ENCODE measurements around the gene SCN5A. TPM values are rescaled to one million over a fixed set of nuclear protein-coding genes. Genes with fewer than 3 reads are reported as not detected.

The SCN5A gene
- total RNA-seq, 1 donor from 2014 or later: 3.3 TPM

DNA sequence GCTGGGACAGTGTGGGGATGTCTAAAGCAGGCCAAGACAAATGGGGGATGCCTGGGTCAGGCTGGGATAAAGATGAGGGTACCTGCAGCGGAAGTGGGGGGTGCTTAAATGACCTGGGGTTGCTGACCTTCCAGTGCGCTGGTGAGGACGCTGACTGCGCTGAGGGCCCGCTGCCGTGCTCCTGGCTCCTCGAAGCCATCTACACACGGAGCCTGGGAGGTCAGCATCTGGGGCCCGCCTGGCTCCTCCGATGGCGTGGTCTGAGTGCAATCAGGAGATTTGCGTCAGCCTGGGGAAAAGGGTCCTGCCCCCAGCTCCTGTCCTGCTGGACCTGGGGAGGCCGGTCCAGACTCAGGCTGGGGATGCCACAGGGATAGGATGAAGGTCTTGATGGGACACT lies 50.7 kb downstream of the SCN5A start:
- Mint-ChIP-seq H3K4me1 (ENCODE audit: low read depth, unreplicated experiment) (no peaks in the 10 kb centered on the region), H3K27me3 (ENCODE audit: low read depth, unreplicated experiment) (peaks cover 6% of the 10 kb centered on the region), H3K36me3 (ENCODE audit: low read depth, unreplicated experiment) (no peaks in the 10 kb centered on the region), H3K9me3 (ENCODE audit: unreplicated experiment) (no peaks in the 10 kb centered on the region), H3K27ac (ENCODE audit: unreplicated experiment) (no peak overlapping the region), H3K4me3 (ENCODE audit: unreplicated experiment) (no peak overlapping the region)
- no peak overlapping the region for H2AFZ ChIP-seq (ENCODE audit: low read depth, low read length)
- H4K20me1 ChIP-seq (ENCODE audit: insufficient read depth, low read length): no peaks in the 10 kb centered on the region
- no peak overlapping the region for H3K4me3 ChIP-seq (ENCODE audit: insufficient read depth, low read depth, low read length)
- no peak for FAIRE-seq
- TF ChIP-seq, protein P1, sequence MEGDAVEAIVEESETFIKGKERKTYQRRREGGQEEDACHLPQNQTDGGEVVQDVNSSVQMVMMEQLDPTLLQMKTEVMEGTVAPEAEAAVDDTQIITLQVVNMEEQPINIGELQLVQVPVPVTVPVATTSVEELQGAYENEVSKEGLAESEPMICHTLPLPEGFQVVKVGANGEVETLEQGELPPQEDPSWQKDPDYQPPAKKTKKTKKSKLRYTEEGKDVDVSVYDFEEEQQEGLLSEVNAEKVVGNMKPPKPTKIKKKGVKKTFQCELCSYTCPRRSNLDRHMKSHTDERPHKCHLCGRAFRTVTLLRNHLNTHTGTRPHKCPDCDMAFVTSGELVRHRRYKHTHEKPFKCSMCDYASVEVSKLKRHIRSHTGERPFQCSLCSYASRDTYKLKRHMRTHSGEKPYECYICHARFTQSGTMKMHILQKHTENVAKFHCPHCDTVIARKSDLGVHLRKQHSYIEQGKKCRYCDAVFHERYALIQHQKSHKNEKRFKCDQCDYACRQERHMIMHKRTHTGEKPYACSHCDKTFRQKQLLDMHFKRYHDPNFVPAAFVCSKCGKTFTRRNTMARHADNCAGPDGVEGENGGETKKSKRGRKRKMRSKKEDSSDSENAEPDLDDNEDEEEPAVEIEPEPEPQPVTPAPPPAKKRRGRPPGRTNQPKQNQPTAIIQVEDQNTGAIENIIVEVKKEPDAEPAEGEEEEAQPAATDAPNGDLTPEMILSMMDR (IDR thresholded peaks at IDR 0.05; ENCODE audit: insufficient read depth, low read depth, low read length): no peak
- TF ChIP-seq EZH2 (IDR thresholded peaks at IDR 0.05; ENCODE audit: insufficient read depth, low read length): no peak
- no peak overlapping the region for H3K4me2 ChIP-seq (ENCODE audit: low read length)
- H3K79me2 ChIP-seq (ENCODE audit: insufficient read depth, low read length): no peaks in the 10 kb centered on the region
- no peaks in the 10 kb centered on the region for H3K9me3 ChIP-seq (ENCODE audit: insufficient read depth, low read depth, low read length)
- no peak overlapping the region for H3K9ac ChIP-seq (ENCODE audit: low read length)
- no peak overlapping the region for H3K27ac ChIP-seq (ENCODE audit: low read depth, low read length)
- H3K27me3 ChIP-seq (ENCODE audit: insufficient read depth, low read length): no peaks in the 10 kb centered on the region
- no peaks in the 10 kb centered on the region for H3K4me1 ChIP-seq (ENCODE audit: insufficient read depth, low read length)
- no peaks in the 10 kb centered on the region for H3K36me3 ChIP-seq (ENCODE audit: insufficient read depth, low read length)
- DNase-seq (ENCODE audit: low read depth): no peak

DNA sequence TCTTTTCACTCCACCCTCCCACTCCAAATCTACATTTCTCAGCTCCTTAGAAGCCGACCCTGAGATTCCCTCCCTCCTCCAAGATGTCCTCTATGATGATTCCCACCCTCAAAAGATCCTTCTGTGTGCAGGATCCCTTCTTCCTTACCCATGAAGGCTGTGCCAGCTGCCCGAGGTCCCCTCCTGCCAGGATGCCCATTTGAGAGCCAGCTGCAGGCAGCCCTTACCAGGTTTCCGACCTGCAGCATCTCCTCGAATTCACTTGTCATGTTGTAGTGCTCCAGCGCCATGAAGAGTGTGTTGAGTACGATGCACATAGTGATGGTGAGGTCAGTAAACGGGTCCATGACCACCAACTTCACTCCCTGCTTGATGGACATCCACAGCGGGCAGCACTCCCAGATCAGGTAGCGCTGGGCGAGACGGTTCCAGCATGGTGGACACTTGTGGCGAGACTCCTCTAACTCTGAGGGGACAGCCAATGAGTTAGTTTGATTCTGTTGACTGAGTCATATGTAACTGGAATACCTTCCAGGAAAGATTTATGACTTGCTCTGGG lies 51.9 kb downstream of the SCN5A start:
- no peak overlapping the region for H2AFZ ChIP-seq (ENCODE audit: low read depth, low read length)
- H3K9me3 ChIP-seq (ENCODE audit: insufficient read depth, low read depth, low read length): no peaks in the 10 kb centered on the region
- H3K36me3 ChIP-seq (ENCODE audit: insufficient read depth, low read length): no peaks in the 10 kb centered on the region
- no peaks in the 10 kb centered on the region for H4K20me1 ChIP-seq (ENCODE audit: insufficient read depth, low read length)
- Mint-ChIP-seq H3K36me3 (ENCODE audit: low read depth, unreplicated experiment) (no peaks in the 10 kb centered on the region), H3K4me1 (ENCODE audit: low read depth, unreplicated experiment) (no peaks in the 10 kb centered on the region), H3K9me3 (ENCODE audit: unreplicated experiment) (no peaks in the 10 kb centered on the region), H3K27ac (ENCODE audit: unreplicated experiment) (no peak overlapping the region), H3K4me3 (ENCODE audit: unreplicated experiment) (no peak overlapping the region), H3K27me3 (ENCODE audit: low read depth, unreplicated experiment) (peaks cover 8% of the 10 kb centered on the region)
- no peak overlapping the region for H3K4me3 ChIP-seq (ENCODE audit: insufficient read depth, low read depth, low read length)
- no peak overlapping the region for H3K4me2 ChIP-seq (ENCODE audit: low read length)
- TF ChIP-seq, protein P1 (IDR thresholded peaks at IDR 0.05; ENCODE audit: insufficient read depth, low read depth, low read length): no peak
- TF ChIP-seq EZH2 (IDR thresholded peaks at IDR 0.05; ENCODE audit: insufficient read depth, low read length): no peak
- no peaks in the 10 kb centered on the region for H3K4me1 ChIP-seq (ENCODE audit: insufficient read depth, low read length)
- H3K27me3 ChIP-seq (ENCODE audit: insufficient read depth, low read length): no peaks in the 10 kb centered on the region
- no peak overlapping the region for H3K27ac ChIP-seq (ENCODE audit: low read depth, low read length)
- no peak for FAIRE-seq
- no peak overlapping the region for H3K9ac ChIP-seq (ENCODE audit: low read length)
- DNase-seq (ENCODE audit: low read depth): no peak
- H3K79me2 ChIP-seq (ENCODE audit: insufficient read depth, low read length): no peaks in the 10 kb centered on the region

DNA sequence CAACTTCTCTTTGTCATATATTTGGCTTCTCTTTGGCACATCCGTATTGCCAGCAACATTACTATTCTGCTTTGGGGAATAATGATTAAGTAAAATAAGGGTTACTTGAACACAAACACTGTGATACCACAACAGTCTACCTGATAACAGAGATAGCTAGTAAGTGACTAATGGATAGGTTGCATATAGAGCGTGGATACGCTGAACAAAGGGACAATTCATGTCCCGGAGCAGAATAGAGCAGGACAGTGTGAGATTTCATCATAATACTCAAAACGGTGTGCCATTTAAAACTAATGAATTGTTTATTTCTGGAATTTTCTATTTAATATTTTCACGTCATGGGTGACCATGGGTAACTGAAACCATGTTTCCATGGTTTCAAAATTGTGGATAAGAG lies 54.1 kb downstream of the SCN5A start:
- Histone ChIP-seq H3K9ac (ENCODE audit: low read length) (no peak overlapping the region), H3K9me3 (ENCODE audit: insufficient read depth, low read depth, low read length) (no peaks in the 10 kb centered on the region), H3K27me3 (ENCODE audit: insufficient read depth, low read length) (no peaks in the 10 kb centered on the region), H3K79me2 (ENCODE audit: insufficient read depth, low read length) (no peaks in the 10 kb centered on the region), H2AFZ (ENCODE audit: low read depth, low read length) (no peak overlapping the region), H3K27ac (ENCODE audit: low read depth, low read length) (no peak overlapping the region), H4K20me1 (ENCODE audit: insufficient read depth, low read length) (no peaks in the 10 kb centered on the region), H3K4me2 (ENCODE audit: low read length) (no peak overlapping the region), H3K4me1 (ENCODE audit: insufficient read depth, low read length) (no peaks in the 10 kb centered on the region), H3K4me3 (ENCODE audit: insufficient read depth, low read depth, low read length) (no peak overlapping the region), H3K36me3 (ENCODE audit: insufficient read depth, low read length) (no peaks in the 10 kb centered on the region)
- Mint-ChIP-seq H3K4me1 (ENCODE audit: low read depth, unreplicated experiment) (no peaks in the 10 kb centered on the region), H3K27me3 (ENCODE audit: low read depth, unreplicated experiment) (peaks cover 11% of the 10 kb centered on the region), H3K9me3 (ENCODE audit: unreplicated experiment) (no peaks in the 10 kb centered on the region), H3K27ac (ENCODE audit: unreplicated experiment) (no peak overlapping the region), H3K36me3 (ENCODE audit: low read depth, unreplicated experiment) (no peaks in the 10 kb centered on the region), H3K4me3 (ENCODE audit: unreplicated experiment) (no peak overlapping the region)
- TF ChIP-seq, protein P1 (IDR thresholded peaks at IDR 0.05; ENCODE audit: insufficient read depth, low read depth, low read length): no peak
- TF ChIP-seq EZH2 (IDR thresholded peaks at IDR 0.05; ENCODE audit: insufficient read depth, low read length): no peak
- FAIRE-seq: no peak
- DNase-seq (ENCODE audit: low read depth): no peak
